Neural progenitor cell (in vitro differentiated cells): Measurements from ENCODE around the gene TIGD2.

Source experiments
- EZH2phosphoT487 ChIP-seq: fragments of 200-600 bp; sonication (generic); IDR thresholded peaks from 2 replicates; pipeline ENCODE4 v1.6.1; 2017; ENCODE audit warnings: antibody characterized with exemption
- TF ChIP-seq, protein P1 (sequence below): fragments of 200-600 bp; sonication (generic); IDR thresholded peaks from 2 replicates; pipeline ENCODE4 v1.5.1; 2017; ENCODE audit warnings: antibody characterized with exemption, mild to moderate bottlenecking

DNA sequence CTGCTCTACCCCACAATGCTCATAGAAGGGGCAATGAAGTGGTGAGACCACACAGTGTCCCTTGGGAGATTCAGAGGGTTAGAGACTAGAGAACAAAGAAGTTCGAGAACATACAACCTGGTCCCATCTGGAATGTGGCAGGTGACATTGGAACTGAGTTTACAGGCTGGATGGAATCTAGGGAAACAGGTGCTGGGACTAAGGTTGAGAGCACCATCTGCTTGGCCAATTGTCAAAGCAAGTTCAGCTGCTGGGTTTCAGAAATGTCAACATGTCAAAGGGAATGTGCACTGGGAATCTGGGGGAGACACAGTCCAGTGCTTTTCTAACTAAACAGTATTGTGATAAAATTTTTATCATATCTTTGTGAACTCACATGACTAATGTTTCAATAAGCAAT, 38.4 kb upstream of the TIGD2 start:
- TF ChIP-seq, protein P1, sequence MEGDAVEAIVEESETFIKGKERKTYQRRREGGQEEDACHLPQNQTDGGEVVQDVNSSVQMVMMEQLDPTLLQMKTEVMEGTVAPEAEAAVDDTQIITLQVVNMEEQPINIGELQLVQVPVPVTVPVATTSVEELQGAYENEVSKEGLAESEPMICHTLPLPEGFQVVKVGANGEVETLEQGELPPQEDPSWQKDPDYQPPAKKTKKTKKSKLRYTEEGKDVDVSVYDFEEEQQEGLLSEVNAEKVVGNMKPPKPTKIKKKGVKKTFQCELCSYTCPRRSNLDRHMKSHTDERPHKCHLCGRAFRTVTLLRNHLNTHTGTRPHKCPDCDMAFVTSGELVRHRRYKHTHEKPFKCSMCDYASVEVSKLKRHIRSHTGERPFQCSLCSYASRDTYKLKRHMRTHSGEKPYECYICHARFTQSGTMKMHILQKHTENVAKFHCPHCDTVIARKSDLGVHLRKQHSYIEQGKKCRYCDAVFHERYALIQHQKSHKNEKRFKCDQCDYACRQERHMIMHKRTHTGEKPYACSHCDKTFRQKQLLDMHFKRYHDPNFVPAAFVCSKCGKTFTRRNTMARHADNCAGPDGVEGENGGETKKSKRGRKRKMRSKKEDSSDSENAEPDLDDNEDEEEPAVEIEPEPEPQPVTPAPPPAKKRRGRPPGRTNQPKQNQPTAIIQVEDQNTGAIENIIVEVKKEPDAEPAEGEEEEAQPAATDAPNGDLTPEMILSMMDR = no peak
- TF ChIP-seq EZH2phosphoT487 = no peak
